ENCODE data around the gene VPS26C.

GRCh38 chr21:37294679-37295078 lies 27.5 kb upstream of the VPS26C start:
- TF ChIP-seq ZBTB21 (CRISPR knock-in tag; IDR thresholded peaks at IDR 0.05; ENCODE audit: borderline replicate concordance) = no peak
- TF ChIP-seq, protein P1, sequence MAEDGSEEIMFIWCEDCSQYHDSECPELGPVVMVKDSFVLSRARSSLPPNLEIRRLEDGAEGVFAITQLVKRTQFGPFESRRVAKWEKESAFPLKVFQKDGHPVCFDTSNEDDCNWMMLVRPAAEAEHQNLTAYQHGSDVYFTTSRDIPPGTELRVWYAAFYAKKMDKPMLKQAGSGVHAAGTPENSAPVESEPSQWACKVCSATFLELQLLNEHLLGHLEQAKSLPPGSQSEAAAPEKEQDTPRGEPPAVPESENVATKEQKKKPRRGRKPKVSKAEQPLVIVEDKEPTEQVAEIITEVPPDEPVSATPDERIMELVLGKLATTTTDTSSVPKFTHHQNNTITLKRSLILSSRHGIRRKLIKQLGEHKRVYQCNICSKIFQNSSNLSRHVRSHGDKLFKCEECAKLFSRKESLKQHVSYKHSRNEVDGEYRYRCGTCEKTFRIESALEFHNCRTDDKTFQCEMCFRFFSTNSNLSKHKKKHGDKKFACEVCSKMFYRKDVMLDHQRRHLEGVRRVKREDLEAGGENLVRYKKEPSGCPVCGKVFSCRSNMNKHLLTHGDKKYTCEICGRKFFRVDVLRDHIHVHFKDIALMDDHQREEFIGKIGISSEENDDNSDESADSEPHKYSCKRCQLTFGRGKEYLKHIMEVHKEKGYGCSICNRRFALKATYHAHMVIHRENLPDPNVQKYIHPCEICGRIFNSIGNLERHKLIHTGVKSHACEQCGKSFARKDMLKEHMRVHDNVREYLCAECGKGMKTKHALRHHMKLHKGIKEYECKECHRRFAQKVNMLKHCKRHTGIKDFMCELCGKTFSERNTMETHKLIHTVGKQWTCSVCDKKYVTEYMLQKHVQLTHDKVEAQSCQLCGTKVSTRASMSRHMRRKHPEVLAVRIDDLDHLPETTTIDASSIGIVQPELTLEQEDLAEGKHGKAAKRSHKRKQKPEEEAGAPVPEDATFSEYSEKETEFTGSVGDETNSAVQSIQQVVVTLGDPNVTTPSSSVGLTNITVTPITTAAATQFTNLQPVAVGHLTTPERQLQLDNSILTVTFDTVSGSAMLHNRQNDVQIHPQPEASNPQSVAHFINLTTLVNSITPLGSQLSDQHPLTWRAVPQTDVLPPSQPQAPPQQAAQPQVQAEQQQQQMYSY (CRISPR knock-in tag; IDR thresholded peaks at IDR 0.05) = no peak
- TF ChIP-seq SP1 (CRISPR knock-in tag; conservative IDR thresholded peaks at IDR 0.05) = no peak
- no peak for TF ChIP-seq E2F1 (CRISPR knock-in tag; IDR thresholded peaks at IDR 0.05)
- TF ChIP-seq GABPB1 (CRISPR knock-in tag; IDR thresholded peaks at IDR 0.05) = no peak
- TF ChIP-seq, protein P2, sequence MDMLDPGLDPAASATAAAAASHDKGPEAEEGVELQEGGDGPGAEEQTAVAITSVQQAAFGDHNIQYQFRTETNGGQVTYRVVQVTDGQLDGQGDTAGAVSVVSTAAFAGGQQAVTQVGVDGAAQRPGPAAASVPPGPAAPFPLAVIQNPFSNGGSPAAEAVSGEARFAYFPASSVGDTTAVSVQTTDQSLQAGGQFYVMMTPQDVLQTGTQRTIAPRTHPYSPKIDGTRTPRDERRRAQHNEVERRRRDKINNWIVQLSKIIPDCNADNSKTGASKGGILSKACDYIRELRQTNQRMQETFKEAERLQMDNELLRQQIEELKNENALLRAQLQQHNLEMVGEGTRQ (CRISPR knock-in tag; IDR thresholded peaks at IDR 0.05) = no peak
- TF ChIP-seq CTCF (IDR thresholded peaks at IDR 0.05) = no peak
- no peak for TF ChIP-seq CBFB (CRISPR knock-in tag; IDR thresholded peaks at IDR 0.05; ENCODE audit: low read depth)
- TF ChIP-seq TP53 (CRISPR knock-in tag; IDR thresholded peaks at IDR 0.05) = no peak
